Stimulated activated CD4-positive, alpha-beta T cell treated with anti-CD3 and anti-CD28 coated beads, TNF-alpha, amount 100 ng/mL, for 24 hours (primary cell): ENCODE measurements around the gene SH3GL2.
"Not testable (repeated sequence)": the region's sequence is repeated elsewhere in the genome, so short reads cannot be mapped to it uniquely, and the experiment has no call there.

Source experiments
- DNase-seq, 3 experiments: peaks; one replicate each; pipeline ENCODE4 v3.0.0-alpha.2; 2020; ENCODE audit warnings: low read depth in 3 of 3

Gene SH3GL2

GRCh38 chr9:17751486-17751885, 172.6 kb downstream of the SH3GL2 start:
- no peak for DNase-seq

GRCh38 chr9:17752021-17752420, 173.2 kb downstream of the SH3GL2 start:
- DNase-seq: no peak

- no peak for DNase-seq
These were observed 178.9 kb downstream of the SH3GL2 start for GRCh38 chr9:17757816-17758215.

DNA sequence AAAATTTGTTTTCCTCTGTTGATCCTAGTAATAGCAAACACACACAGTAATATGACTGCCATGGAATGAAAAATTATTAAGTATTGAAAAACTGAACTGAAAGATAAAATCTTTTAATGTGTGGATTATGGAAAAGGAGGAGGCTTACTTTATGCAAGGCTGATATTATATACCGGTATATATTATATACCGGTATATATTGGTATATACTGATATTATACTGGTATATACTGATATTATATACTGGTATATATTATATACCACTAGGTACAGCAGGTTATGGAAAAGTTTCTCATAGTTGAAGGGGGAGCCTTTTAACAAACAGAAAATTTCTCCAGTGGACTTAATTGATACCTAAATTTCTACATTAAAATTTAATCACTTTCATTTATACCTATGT, 181.4 kb downstream of the SH3GL2 start:
- no peak for DNase-seq

- no peak for DNase-seq
These were observed 183.3 kb downstream of the SH3GL2 start for GRCh38 chr9:17761984-17762676.

GRCh38 chr9:17764306-17764705, 185.4 kb downstream of the SH3GL2 start:
- no peak for DNase-seq

DNA sequence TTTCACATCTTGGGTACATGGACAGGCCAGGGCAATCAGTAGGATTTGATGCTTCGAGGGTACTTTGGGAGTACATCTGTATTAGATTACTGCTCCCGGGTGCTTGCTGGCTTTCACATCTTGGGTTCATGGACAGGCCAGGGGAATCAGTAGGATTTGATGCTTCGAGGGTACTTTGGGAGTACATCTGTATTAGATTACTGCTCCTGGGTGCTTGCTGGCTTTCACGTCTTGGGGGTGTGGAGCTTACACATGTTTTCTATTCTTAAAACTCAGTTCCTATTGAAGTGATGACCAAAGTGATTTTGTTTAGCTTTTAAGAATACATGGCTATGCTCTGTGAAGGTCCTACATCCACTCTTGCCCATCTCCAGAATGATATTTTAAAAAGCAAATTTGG, 186.3 kb downstream of the SH3GL2 start:
- DNase-seq: not testable (repeated sequence)

DNA sequence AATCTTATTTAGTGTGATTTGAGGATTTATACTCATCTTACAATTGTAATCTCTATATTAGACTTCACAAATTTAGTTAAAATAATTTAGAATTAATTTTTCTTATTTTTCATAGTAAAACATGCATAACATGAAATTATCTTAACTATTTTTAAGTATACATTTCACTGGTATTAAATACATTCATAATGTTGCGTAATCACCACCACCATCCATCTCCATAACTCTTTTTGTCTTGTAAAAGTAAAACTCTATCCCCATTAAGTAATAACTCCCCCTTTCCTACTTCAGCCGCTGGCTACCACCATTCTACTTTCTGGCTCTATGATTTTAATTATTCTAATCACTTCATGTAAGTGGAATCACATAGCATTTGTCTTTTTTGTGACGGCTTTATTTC, 193.4 kb downstream of the SH3GL2 start:
- no peak for DNase-seq

- DNase-seq: no peak
These were observed 196.8 kb downstream of the SH3GL2 start for GRCh38 chr9:17775656-17776055.

GRCh38 chr9:17776735-17777134, 197.9 kb downstream of the SH3GL2 start:
- no peak for DNase-seq

DNA sequence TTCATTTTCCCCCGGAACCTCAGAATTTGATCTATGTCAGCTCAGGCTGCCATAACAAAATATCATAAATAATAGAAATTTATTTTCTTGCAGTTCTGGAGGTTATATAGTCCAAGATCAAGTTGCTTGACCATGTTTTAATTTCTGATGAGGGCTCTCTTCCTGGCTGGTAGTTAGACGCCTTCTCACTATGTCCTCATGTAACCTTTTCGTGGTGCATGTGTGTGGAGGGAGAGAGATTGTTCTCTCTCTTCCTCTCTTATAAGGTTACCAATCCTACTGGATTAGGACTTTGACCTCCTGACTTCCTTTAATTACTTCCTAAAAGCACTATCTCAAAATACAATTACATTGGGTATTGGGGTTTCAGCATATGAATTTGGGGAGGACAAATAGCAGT, 198.6 kb downstream of the SH3GL2 start:
- DNase-seq: no peak

DNA sequence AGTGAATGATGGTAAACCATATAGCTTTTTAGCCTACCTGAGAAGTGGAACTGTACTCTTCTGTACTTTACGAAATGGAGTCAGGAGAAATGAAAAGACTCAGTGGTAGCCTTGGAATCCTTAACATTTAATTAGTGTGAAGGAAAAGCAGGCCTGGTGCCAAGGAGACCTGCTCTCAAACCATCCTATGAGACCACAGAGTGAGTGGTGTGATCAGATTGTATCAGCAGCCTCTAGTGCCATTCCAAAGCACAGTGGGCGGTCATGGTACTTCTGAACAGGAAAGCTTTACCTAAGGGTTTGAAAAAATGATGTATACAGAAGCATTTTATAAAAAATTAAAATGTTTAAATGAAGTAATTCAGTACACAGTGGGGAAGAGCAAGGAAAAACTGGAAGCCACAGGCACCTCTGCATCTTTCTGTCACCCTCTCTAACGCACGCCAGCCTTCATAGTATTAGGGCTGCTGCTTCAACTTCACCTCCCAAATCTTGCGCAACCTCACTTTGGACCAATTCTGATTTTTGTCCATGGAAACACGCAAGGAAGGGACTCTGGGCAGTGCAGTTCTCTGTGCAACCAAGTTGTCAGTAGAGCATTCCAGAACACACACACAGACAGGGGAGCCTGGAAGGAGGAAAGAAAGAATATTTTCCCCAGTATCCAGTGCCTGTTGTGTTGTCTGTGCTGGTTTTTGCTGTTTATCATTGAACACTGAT, 203.7 kb downstream of the SH3GL2 start:
- DNase-seq: no peak

- DNase-seq: no peak
These were observed 204.4 kb downstream of the SH3GL2 start for GRCh38 chr9:17783227-17783626.

GRCh38 chr9:17789316-17789715, 210.4 kb downstream of the SH3GL2 start:
- no peak for DNase-seq

DNA sequence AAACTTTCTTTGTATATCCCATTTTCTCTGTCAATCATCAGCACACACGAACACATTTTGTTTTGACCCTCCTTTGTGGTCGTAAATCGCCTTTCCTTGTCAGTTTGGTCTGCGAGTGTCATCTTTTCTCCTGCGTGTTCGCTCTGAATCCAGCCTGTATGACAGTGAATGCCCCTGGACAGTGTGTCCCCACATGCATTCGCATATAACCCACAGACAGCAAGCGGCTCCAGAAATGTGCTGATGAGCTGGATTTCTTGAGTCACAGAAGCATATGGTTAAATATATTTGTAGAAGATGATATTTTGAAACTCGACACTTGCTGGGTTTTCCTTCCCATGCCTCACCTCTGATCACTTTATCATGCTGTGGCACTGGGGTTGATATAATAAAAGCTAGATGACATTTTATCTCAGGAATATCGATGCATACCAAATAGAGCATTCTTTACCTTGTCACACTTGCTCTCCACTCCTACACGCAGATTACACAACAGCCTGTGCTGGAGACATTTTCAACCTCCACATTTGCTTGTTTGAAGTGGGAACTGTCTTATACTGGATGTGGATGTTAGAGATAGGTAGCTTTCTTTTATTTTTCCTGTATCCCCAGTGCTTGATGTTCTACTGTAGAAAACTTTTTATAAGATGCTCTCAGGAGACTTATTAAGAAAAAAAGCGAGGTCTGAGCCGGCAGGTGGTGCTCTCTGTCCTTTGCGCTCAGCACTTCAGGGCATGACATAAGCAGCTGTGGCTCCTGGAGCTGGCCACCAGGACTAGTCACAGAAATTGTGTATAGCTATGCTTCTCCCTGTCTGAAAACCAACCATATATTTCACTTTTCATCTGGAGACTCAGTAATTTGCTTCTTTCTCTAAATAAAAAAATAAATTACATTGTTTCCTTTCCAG, 215.1 kb downstream of the SH3GL2 start:
- no peak for DNase-seq

- DNase-seq: no peak
These were observed 216.9 kb downstream of the SH3GL2 start for GRCh38 chr9:17795744-17796143.

GRCh38 chr9:17799369-17799768, 220.5 kb downstream of the SH3GL2 start:
- no peak for DNase-seq

- no peak for DNase-seq
These were observed 221.6 kb downstream of the SH3GL2 start for GRCh38 chr9:17800418-17800817.

GRCh38 chr9:17802249-17802857, 223.5 kb downstream of the SH3GL2 start:
- DNase-seq: no peak

DNA sequence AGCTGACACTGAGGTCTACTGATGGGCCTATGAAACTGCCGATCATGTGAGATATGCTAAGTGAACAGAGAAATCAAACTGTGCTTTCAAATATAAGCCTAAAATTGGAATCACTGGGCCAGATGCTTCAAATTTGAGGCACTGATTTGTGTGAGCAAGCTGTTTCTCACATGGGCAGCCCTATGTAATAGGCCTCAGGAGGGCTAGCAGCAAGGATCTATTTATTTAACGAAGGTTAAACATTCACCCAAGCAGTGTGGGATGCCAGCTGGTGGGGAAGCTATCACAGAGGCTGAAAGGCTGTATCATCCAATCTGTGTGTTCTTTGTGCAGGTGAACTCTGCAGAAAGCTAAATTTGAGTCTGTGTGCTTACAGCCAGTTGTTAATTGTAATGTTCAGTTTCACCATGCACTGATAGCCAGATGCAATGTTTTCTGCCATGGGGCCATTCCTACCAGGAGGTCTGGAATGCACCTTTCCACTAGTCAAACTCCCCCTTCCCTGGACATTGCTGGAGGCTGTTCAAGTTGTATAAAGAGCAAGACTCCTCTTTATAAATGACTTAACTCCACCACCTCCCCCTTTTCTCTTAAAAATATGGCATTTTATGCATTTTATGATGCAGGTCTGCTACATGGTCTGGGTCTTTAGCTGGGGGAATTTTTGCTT, 228.9 kb downstream of the SH3GL2 start:
- DNase-seq: no peak

DNA sequence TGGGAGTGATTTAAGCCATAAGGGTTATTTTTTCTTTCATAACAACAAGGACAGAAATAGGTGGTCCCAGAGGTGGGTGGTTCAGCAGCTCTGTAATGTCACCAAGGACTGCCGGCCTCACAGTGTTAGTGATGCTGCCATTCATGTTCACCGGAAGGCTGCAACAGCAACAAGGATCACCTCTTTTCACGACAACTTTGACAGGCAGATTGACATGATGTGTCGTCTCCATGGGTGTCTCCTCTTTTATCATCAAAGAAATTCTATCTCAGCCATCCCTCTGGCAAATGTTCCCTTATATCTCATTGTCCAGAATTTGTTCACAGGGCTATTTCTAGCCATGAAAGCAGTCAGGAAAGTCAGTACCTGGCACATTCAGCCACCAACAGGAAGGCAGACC, 231.5 kb downstream of the SH3GL2 start:
- no peak for DNase-seq
